GM12878 (cell line): Measurements from ENCODE around the gene ZSCAN22.

Source experiments
- BCL3 ChIP-seq: IDR thresholded peaks from 2 replicates; pipeline ENCODE4 v1.6.1; 2011; ENCODE audit warnings: borderline replicate concordance, low read depth, mild to moderate bottlenecking, moderate library complexity, low read length; ENCODE audit not compliant: insufficient read depth, poor library complexity, severe bottlenecking
- CHD2 ChIP-seq: IDR thresholded peaks from 2 replicates; pipeline ENCODE4 v1.6.1; 2011; ENCODE audit warnings: low read depth, low read length, improper control_type of control experiment, borderline replicate concordance
- POLR2A ChIP-seq: IDR thresholded peaks from 2 replicates; pipeline ENCODE4 v1.6.1; 2011; ENCODE audit warnings: low read depth, mild to moderate bottlenecking, low read length
- POLR2AphosphoS5 ChIP-seq: IDR thresholded peaks from 2 replicates; pipeline ENCODE4 v1.6.1; 2011; ENCODE audit warnings: mild to moderate bottlenecking, low read length, inconsistent platforms
- ZSCAN29 ChIP-seq: fragments of 450-650 bp; IDR thresholded peaks from 2 replicates; pipeline ENCODE4 v1.6.1; 2017; ENCODE audit warnings: mild to moderate bottlenecking, moderate library complexity
- TF ChIP-seq, protein P1 (sequence below), 3 experiments: IDR thresholded peaks in 2 of 3; conservative IDR thresholded peaks in 1 of 3; 2 replicates each; pipeline ENCODE4 v1.5.1; 2011; ENCODE audit warnings: low read depth in 3 of 3, low read length in 3 of 3, mild to moderate bottlenecking in 3 of 3, control low read depth in 2 of 3, moderate library complexity in 2 of 3, inconsistent platforms in 1 of 3, mixed read lengths in 1 of 3; ENCODE audit not compliant: control insufficient read depth in 2 of 3, insufficient read depth in 1 of 3; ENCODE audit errors: extremely low read depth in 1 of 3

GRCh38 chr19:58330458-58330857 lies 3.7 kb downstream of the ZSCAN22 start:
- no peak for TF ChIP-seq CHD2
- TF ChIP-seq, protein P1, sequence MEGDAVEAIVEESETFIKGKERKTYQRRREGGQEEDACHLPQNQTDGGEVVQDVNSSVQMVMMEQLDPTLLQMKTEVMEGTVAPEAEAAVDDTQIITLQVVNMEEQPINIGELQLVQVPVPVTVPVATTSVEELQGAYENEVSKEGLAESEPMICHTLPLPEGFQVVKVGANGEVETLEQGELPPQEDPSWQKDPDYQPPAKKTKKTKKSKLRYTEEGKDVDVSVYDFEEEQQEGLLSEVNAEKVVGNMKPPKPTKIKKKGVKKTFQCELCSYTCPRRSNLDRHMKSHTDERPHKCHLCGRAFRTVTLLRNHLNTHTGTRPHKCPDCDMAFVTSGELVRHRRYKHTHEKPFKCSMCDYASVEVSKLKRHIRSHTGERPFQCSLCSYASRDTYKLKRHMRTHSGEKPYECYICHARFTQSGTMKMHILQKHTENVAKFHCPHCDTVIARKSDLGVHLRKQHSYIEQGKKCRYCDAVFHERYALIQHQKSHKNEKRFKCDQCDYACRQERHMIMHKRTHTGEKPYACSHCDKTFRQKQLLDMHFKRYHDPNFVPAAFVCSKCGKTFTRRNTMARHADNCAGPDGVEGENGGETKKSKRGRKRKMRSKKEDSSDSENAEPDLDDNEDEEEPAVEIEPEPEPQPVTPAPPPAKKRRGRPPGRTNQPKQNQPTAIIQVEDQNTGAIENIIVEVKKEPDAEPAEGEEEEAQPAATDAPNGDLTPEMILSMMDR (IDR thresholded peaks at IDR 0.05 in 2 of 3, conservative IDR thresholded peaks at IDR 0.05 in 1 of 3; ENCODE audit: control insufficient read depth in 2 of 3, extremely low read depth in 1 of 3, insufficient read depth in 1 of 3, low read depth in 3 of 3, low read length in 3 of 3): no peak
- TF ChIP-seq POLR2A: no peak
- no peak for TF ChIP-seq ZSCAN29
- no peak for TF ChIP-seq BCL3
- no peak for TF ChIP-seq POLR2AphosphoS5
